GM21619 (cell line): ENCODE measurements around the gene PWWP2A.
"Not testable (repeated sequence)": the region's sequence is repeated elsewhere in the genome, so short reads cannot be mapped to it uniquely, and the experiment has no call there.

Experiments used
- ATAC-seq: cut with Tn5 transposase; IDR thresholded peaks from one replicate; pipeline ENCODE4 v1.9.1; 2021; ENCODE audit not compliant: unreplicated experiment

The PWWP2A gene

DNA sequence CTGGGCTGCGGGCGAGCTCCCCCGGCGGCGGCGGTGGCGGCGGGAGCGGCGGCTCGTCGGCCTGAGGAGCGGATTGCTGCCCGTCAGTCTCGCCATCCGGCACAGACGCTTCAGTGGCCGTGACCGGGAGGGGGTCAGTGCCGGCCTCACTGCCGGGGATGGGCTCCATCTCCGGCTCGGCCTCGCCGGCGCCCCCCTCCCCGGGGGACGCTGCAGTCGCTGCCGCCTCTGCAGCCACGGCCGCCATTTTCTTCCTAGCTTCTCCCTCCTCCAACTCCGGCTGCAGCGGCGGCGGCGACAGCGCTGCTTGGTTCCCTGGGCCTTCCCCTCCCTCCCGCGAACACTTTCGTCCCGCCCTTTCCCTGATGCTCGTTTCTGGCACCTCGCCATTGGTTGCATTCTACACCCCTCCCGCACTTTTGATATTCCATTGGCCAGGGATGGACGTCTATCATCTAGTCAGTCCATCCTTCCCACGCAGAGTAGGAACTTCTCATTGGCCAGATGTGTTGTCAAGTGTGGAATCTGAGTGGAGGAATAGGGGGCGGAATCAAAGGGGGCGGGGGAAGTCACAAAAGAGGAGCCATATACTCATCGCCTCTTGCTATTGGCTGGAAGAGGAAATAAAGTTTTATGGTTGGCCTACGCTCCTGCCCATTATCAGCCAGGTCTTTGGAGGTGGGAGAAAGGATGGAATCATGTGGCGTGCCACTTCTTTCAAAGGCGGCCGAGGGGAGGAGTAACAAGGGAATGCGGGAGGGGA is at the start of gene PWWP2A:
Gene PWWP2A, minus strand, starts transcription at position 309 of the 763 bp plus-strand sequence. Its CDS starts 62 bp downstream, at position 247.
- ATAC-seq = peak; percentile 88

DNA sequence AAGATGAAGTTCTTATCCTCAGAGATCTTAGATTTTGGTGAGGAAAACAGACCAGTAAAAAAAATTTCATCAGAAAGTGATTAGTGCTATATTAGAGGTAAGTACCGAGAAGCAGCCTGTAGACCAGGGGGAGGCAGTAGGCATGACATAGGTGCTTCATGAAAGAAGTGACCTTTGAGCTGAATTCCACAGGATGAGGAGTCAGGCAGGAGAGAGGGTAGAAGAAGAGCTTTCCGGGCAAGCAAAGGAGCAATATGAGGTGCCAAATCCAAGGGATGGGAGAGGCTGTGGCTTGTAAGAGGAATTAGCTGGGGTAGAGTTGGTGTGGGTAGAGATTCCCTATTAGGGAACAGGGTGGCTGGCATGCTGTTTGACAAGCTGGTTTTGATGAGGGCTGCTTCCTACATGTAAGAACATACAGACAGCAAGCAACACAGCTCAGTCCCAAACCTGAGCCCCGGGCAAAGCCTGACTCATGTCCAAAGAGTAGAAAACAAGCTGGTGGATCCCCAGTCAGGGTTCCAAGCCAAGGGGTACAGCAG is 48.4 kb upstream of the PWWP2A start:
- ATAC-seq = no peak

GRCh38 chr5:160166973-160167623 is 47.8 kb upstream of the PWWP2A start:
- no peak for ATAC-seq

- ATAC-seq = no peak
Observed at GRCh38 chr5:160166069-160166972, 47.1 kb upstream of the PWWP2A start.

DNA sequence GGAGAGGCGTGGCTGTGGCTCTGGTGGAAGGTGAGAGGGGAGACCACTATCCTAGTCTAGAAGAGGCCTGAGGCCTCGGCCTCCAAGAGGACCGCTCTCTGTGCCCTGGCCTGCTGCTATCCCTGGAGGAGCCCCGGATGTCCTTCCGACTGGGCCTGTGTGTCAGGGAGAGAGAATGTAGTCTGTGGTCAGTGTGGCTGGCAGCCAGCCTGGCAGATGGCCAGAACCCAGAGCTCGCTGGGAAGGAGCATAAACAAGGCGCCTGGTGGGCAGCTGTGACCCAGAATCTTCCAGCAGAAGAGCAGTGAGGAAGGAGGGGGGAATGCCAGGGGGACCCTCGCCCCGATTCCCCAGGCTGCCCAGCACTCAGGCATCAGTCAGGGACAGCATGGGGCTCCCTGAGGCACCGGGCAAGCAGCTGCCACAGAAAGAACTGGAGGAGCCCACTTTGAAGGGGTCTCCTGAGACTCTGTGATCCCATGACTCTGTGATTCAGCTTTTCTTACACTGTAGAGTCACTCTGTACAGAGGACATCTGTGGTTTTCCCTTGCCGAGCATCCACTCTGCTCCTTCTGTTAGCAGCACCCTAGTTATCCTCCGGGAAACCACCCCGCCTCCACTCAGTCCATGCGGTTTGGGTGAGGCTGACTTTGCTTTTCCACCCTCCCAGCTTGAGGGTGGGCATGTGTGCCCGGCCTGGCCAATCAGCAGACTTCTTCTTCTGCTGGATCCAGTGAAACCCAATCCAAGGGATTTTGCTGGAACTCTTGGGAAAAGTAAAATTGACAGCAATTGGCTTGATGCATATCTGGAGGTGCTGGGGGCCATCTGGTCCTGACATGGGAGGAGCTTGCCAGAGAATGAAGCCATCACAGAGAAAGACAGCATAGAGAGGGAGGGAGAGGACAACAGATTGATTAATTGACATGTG is 46.2 kb upstream of the PWWP2A start:
- no peak for ATAC-seq

DNA sequence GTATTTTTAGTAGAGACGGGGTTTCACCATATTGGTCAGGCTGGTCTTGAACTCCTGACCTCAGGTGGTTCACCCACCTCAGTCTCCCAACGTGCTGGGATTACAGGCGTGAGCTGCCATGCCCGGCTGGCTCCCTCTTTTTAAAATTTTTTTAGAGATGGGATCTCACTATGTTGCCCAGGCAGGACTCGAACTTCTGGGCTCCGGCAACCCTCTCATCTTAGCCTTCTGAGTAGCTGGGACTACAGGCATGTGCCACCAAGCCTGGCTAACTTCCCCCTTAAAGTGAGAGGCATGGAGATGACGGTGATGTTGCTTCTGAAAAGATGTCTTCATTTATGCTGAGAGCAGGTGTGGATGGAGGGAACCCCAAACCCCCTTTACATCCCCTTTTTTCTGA is 43.7 kb upstream of the PWWP2A start:
- ATAC-seq = no peak

DNA sequence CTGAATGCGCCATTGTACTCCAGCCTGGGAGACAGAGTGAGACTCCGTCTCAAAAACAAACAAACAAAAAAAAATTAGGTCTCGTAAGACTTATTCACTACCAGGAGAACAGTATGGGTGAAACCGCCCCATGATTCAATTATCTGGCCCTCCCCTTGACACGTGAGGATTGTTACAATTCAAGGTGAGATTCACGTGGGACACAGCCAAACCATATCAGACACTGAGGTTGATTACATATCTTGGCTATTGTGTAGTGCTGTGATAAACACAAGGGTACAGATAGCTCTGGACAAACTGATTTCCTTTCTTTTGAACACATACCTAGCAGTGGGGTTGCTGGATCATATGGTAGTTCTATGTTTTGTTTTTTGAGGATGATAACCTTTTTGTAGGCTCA is 42.4 kb upstream of the PWWP2A start:
- no peak for ATAC-seq

DNA sequence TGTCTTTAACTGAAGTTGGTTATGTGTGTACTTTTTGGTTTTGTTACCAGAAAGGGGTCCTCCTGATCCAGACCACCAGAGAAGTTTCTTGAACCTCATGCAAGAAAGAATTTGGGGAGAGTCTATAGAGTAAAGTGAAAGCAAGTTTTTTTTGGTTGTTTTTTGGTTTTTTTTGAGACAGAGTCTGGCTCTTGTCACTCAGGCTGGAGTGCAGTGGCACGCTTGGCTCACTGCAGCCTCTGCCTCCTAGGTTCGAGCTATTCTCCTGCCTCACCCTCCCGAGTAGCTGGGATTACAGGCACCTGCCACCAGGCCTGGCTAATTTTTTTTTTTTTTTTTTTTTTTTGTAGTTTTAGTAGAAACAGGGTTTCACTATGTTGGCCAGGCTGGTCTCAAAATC is 41.6 kb upstream of the PWWP2A start:
- not testable (repeated sequence) for ATAC-seq

- ATAC-seq = peak; percentile 74
Observed at GRCh38 chr5:160159991-160160792, 40.9 kb upstream of the PWWP2A start.

DNA sequence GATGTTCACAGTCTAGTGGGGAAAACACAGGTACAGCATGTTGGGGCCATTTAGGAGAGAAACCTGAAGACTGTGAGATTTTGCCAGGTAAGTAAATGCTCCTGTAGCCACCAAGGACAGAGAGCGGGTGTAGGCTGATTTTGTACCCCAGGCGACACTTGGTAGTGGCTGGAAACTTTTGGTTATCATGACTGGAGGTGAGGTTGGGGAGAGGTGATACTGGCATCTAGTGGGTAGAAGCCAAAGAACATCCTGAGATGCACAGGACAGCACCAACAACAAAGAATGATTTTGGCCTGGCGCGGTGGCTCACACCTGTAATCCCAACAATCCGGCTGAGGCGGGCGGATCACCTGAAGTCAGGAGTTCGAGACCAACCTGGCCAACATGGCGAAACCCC is 38.8 kb upstream of the PWWP2A start:
- no peak for ATAC-seq

- no peak for ATAC-seq
Observed at GRCh38 chr5:160155017-160155750, 35.9 kb upstream of the PWWP2A start.

GRCh38 chr5:160152901-160153300 is 33.7 kb upstream of the PWWP2A start:
- no peak for ATAC-seq

DNA sequence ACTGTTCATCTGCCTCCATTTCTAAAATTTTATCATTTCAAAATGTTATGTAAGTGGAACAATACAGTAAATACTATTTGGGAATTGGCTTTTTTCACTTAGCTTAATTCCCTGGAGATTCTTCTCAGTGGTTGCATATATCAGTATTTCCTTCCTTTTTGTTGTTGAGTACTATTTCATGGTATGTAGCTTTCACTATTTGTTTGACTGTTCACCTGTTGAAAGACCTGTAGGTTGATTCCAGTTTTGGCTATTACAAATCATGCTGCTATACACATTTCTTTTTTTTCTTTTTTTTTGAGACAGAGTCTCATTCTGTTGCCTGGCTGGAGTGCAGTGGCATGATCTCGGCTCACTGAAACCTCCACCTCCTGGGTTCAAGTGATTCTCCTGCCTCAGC is 33.0 kb upstream of the PWWP2A start:
- ATAC-seq = peak; percentile 81

GRCh38 chr5:160151017-160151416 is 31.8 kb upstream of the PWWP2A start:
- no peak for ATAC-seq

DNA sequence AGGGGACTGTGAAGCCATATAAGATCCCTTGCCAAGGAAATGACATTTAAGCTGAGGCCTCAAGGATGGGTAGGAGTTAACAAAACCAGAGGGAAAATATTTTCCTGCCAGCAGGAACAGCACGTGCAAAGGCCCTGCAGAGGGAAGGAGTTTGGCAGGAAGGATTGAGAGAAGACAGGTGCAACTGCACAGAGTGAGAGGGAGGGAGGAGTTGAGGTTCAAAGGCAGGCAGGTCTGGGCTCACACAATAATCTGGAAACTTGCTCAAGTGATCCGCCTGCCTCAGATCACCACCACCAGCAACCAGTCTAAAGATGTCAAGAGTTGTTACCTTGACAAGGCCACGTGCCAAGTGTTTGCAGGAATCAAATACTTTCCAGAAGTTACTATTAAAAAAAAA is 31.1 kb upstream of the PWWP2A start:
- no peak for ATAC-seq

DNA sequence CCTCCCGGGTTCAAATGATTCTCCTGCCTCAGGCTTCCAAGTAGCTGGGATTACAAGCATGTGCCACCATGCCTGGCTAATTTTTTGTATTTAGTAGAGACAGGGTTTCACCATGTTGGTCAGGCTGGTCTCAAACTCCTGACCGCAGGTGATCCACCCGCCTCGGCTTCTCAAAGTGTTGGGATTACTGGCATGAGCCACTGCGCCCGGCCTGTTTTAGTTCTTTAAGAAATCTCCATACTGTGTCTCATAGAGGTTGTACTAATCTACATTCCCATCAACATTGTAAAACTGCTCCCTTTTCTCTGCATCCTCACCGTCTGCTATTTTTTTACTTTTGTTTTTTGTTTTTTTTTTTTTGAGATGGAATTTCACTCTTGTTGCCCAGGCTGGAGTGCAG is 25.2 kb upstream of the PWWP2A start:
- ATAC-seq = not testable (repeated sequence)

- no peak for ATAC-seq
Observed at GRCh38 chr5:160134332-160134731, 15.1 kb upstream of the PWWP2A start.

GRCh38 chr5:160133918-160134304 is 14.7 kb upstream of the PWWP2A start:
- ATAC-seq = no peak
